Activated effector memory CD4-positive, alpha-beta T cell treated with Interleukin-2 at 50 U/mL for 16 hours (primary cell): ENCODE measurements around the gene GAREM2.

ENCODE experiments used
- DNase-seq: peaks from one replicate; pipeline ENCODE4 v3.0.0-alpha.2; 2020

Gene GAREM2

GRCh38 chr2:26170795-26171194, 2.1 kb upstream of the GAREM2 start:
- no peak for DNase-seq

- DNase-seq = no peak
These were observed 558 bp upstream of the GAREM2 start for GRCh38 chr2:26172189-26172870.

GRCh38 chr2:26173776-26174482, 1.0 kb downstream of the GAREM2 start:
- no peak for DNase-seq

- DNase-seq = no peak
These were observed 2.0 kb downstream of the GAREM2 start for GRCh38 chr2:26174691-26175465.

GRCh38 chr2:26175466-26176278, 2.8 kb downstream of the GAREM2 start:
- no peak for DNase-seq

- no peak for DNase-seq
These were observed 3.4 kb downstream of the GAREM2 start for GRCh38 chr2:26176279-26176615.

GRCh38 chr2:26177122-26177521, 4.2 kb downstream of the GAREM2 start:
- DNase-seq = no peak

- no peak for DNase-seq
These were observed 5.4 kb downstream of the GAREM2 start for GRCh38 chr2:26178246-26178645.

- DNase-seq = no peak
These were observed 6.0 kb downstream of the GAREM2 start for GRCh38 chr2:26178746-26179436.

GRCh38 chr2:26179446-26179913, 6.6 kb downstream of the GAREM2 start:
- DNase-seq = no peak

- DNase-seq = no peak
These were observed 9.6 kb downstream of the GAREM2 start for GRCh38 chr2:26182441-26182840.

- DNase-seq = no peak
These were observed 10.2 kb downstream of the GAREM2 start for GRCh38 chr2:26182887-26183630.

- no peak for DNase-seq
These were observed 11.2 kb downstream of the GAREM2 start for GRCh38 chr2:26184121-26184520.

- peak; percentile 80 for DNase-seq
These were observed 11.8 kb downstream of the GAREM2 start for GRCh38 chr2:26184555-26185303.

- no peak for DNase-seq
These were observed 12.5 kb downstream of the GAREM2 start for GRCh38 chr2:26185304-26185928.

- DNase-seq = no peak
These were observed 13.3 kb downstream of the GAREM2 start for GRCh38 chr2:26185954-26186770.

- no peak for DNase-seq
These were observed 14.2 kb downstream of the GAREM2 start for GRCh38 chr2:26187114-26187513.

GRCh38 chr2:26187537-26188104, 14.7 kb downstream of the GAREM2 start:
- DNase-seq = no peak

GRCh38 chr2:26189123-26189522, 16.2 kb downstream of the GAREM2 start:
- DNase-seq = no peak
